ENCODE data around the gene EOMES. TPM values are rescaled to one million over a fixed set of nuclear protein-coding genes. Genes with fewer than 3 reads are reported as not detected.

The EOMES gene
- total RNA-seq, 4 donors from 2014 or later, result 0.15 to 0.67 TPM; not detected in 2

DNA sequence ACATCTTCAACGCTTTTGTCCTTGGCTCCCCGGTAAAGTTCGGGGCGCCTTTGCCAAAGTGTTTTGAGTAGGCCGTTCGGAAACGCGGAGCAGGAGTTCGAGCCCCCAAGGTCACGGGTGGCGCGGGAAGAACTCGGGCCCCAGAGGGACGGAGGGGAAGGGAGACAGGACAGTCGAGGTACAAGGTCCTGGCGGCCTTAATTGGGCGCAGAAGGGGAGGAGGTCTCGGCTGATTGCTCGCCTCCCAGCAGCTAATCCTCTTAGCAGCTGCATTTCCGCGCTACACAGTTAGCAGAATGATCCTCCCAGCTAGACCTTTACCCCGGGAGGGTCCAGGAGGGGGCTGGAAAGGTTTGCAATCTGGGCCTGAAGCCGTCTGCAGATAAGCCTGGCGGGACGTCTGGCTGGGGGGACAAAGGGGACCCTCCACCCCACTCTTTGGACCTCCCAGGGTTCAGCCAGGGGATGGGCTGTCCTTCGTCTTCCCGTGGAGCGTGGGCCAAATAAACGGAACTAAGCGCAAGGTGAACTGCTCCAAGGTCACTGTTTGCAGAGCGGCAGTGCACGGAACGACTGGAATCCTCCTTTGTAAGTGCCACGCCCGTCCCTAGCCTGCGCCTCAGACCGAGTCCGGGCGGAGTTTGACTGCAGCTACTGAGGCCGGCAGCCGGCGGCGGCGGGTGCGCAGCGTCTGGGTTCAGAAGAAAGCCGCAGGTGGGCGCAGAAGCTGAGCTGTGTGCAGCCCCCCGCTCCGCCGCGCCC lies 7.2 kb downstream of the EOMES start:
- peaks cover 0 to 40% (median 10%) of the 10 kb centered on the region in 3 donors for H3K4me1 ChIP-seq
- H3K27me3 ChIP-seq, result peaks cover 73% of the 10 kb centered on the region
- 0 to 20% methylated on average over 1 to 2 of the region's 52 CpGs for WGBS, 2 donors (ENCODE audit: low coverage in 1 of 2)
- H3K27ac ChIP-seq, result no peak overlapping the region
- ATAC-seq, result no peak
- H3K9me3 ChIP-seq, result no peaks in the 10 kb centered on the region
- no peak for TF ChIP-seq POLR2AphosphoS5 (IDR thresholded peaks at IDR 0.05)
- no peak for TF ChIP-seq EP300 (IDR thresholded peaks at IDR 0.05)
- TF ChIP-seq, protein P1, sequence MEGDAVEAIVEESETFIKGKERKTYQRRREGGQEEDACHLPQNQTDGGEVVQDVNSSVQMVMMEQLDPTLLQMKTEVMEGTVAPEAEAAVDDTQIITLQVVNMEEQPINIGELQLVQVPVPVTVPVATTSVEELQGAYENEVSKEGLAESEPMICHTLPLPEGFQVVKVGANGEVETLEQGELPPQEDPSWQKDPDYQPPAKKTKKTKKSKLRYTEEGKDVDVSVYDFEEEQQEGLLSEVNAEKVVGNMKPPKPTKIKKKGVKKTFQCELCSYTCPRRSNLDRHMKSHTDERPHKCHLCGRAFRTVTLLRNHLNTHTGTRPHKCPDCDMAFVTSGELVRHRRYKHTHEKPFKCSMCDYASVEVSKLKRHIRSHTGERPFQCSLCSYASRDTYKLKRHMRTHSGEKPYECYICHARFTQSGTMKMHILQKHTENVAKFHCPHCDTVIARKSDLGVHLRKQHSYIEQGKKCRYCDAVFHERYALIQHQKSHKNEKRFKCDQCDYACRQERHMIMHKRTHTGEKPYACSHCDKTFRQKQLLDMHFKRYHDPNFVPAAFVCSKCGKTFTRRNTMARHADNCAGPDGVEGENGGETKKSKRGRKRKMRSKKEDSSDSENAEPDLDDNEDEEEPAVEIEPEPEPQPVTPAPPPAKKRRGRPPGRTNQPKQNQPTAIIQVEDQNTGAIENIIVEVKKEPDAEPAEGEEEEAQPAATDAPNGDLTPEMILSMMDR (IDR thresholded peaks at IDR 0.05), result no peak
- no peak for TF ChIP-seq POLR2A (IDR thresholded peaks at IDR 0.05)
- peak overlapping the region in 1 of 2 donors; percentile 57 for H3K4me3 ChIP-seq
- no peaks in the 10 kb centered on the region for H3K36me3 ChIP-seq

DNA sequence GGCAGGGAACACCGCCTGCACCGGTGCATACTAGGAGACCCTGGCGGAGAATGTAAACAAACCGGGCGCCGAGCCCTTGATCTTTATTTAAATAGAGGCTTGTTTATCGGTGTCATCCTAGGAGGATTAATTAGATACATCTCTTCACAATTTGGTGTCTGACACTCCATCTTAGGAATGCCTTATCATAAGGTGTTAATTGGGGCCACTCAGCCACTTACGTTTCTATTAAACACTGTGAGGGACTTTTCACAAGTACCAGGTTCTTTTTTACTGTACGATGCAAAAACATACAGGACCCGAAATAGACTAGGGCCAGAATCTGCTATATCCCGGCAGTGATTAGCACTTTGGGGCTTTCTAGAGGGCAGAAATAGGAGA lies 8.0 kb downstream of the EOMES start:
- TF ChIP-seq, protein P1 (IDR thresholded peaks at IDR 0.05), result no peak
- TF ChIP-seq POLR2AphosphoS5 (IDR thresholded peaks at IDR 0.05) (no peak), EP300 (IDR thresholded peaks at IDR 0.05) (no peak), POLR2A (IDR thresholded peaks at IDR 0.05) (no peak)
- Histone ChIP-seq H3K4me3 (peak overlapping the region in 1 of 2 donors; percentile 57), H3K27ac (no peak overlapping the region), H3K27me3 (peaks cover 69% of the 10 kb centered on the region), H3K36me3 (no peaks in the 10 kb centered on the region), H3K4me1 (peaks cover 0 to 40% (median 10%) of the 10 kb centered on the region in 3 donors), H3K9me3 (no peaks in the 10 kb centered on the region)
- no peak for ATAC-seq
- 13% methylated on average over 10 of the region's 11 CpGs; no CpG with 5 or more reads in 1 of the 2 donors for WGBS, 2 donors (ENCODE audit: low coverage in 1 of 2)

GRCh38 chr3:27713435-27714145 lies 8.5 kb downstream of the EOMES start:
- no peak for ATAC-seq
- Histone ChIP-seq H3K27me3 (peaks cover 64% of the 10 kb centered on the region), H3K9me3 (no peaks in the 10 kb centered on the region), H3K36me3 (no peaks in the 10 kb centered on the region), H3K27ac (peak overlapping the region in 1 of 4 donors; percentile 20), H3K4me1 (peaks cover 0 to 40% (median 10%) of the 10 kb centered on the region in 3 donors), H3K4me3 (peak overlapping the region; percentile 26 to 57)
- WGBS, 2 donors (ENCODE audit: low coverage in 1 of 2), result 0 to 3% methylated on average over 17 to 18 of the region's 25 CpGs
- TF ChIP-seq EP300 (IDR thresholded peaks at IDR 0.05) (no peak), POLR2A (IDR thresholded peaks at IDR 0.05) (no peak), POLR2AphosphoS5 (IDR thresholded peaks at IDR 0.05) (no peak)
- TF ChIP-seq, protein P1 (IDR thresholded peaks at IDR 0.05), result no peak

DNA sequence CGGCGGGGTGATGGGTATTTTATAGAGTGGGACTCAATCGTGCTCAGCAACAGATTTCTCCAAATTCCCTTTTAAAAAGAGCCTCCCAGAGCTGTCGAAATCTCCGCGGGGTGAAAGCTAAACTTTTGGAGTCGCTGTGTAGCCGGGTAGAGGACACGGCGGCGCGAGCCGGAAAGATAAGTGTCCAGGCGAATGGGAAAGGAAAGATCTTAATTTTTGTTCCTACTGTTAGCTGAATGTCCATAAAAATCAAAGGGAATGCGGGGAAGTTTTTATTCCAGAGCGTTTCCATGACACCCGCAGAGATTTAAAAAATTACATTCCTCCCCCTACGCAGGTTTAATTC lies 9.1 kb downstream of the EOMES start:
- peak overlapping the region in 1 of 4 donors; percentile 20 for H3K27ac ChIP-seq
- H3K36me3 ChIP-seq, result no peaks in the 10 kb centered on the region
- ATAC-seq, result peak; percentile 7
- peaks cover 0 to 40% (median 10%) of the 10 kb centered on the region in 3 donors for H3K4me1 ChIP-seq
- H3K27me3 ChIP-seq, result peaks cover 59% of the 10 kb centered on the region
- H3K9me3 ChIP-seq, result no peaks in the 10 kb centered on the region
- WGBS, 2 donors (ENCODE audit: low coverage in 1 of 2), result 0 to 2% methylated on average over 6 to 10 of the region's 18 CpGs
- TF ChIP-seq, protein P1 (IDR thresholded peaks at IDR 0.05), result peak in 1 of 4 experiments; percentile 7
- TF ChIP-seq POLR2AphosphoS5 (IDR thresholded peaks at IDR 0.05), result no peak
- no peak for TF ChIP-seq POLR2A (IDR thresholded peaks at IDR 0.05)
- H3K4me3 ChIP-seq, result peak overlapping the region; percentile 26 to 57

Measured in gastroesophageal sphincter (tissue), 4 donors.